Loucy (cell line): ENCODE results near the gene CD180.

Source experiments
- EZH2phosphoT487 ChIP-seq: fragments of 200-600 bp; IDR thresholded peaks from 2 replicates; pipeline ENCODE4 v1.6.1; 2018; ENCODE audit warnings: antibody characterized with exemption, mild to moderate bottlenecking, moderate library complexity, borderline replicate concordance
- TF ChIP-seq, protein P1 (sequence below): fragments of 200-600 bp; sonication (generic); conservative IDR thresholded peaks from 2 replicates; pipeline ENCODE4 v1.5.1; 2014; ENCODE audit warnings: mild to moderate bottlenecking, antibody characterized with exemption, low read length

GRCh38 chr5:67142816-67143215 lies 53.8 kb downstream of the CD180 start:
- TF ChIP-seq, protein P1, sequence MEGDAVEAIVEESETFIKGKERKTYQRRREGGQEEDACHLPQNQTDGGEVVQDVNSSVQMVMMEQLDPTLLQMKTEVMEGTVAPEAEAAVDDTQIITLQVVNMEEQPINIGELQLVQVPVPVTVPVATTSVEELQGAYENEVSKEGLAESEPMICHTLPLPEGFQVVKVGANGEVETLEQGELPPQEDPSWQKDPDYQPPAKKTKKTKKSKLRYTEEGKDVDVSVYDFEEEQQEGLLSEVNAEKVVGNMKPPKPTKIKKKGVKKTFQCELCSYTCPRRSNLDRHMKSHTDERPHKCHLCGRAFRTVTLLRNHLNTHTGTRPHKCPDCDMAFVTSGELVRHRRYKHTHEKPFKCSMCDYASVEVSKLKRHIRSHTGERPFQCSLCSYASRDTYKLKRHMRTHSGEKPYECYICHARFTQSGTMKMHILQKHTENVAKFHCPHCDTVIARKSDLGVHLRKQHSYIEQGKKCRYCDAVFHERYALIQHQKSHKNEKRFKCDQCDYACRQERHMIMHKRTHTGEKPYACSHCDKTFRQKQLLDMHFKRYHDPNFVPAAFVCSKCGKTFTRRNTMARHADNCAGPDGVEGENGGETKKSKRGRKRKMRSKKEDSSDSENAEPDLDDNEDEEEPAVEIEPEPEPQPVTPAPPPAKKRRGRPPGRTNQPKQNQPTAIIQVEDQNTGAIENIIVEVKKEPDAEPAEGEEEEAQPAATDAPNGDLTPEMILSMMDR = no peak
- no peak for TF ChIP-seq EZH2phosphoT487
